ENCODE measurements around the gene IGFL2.

DNA sequence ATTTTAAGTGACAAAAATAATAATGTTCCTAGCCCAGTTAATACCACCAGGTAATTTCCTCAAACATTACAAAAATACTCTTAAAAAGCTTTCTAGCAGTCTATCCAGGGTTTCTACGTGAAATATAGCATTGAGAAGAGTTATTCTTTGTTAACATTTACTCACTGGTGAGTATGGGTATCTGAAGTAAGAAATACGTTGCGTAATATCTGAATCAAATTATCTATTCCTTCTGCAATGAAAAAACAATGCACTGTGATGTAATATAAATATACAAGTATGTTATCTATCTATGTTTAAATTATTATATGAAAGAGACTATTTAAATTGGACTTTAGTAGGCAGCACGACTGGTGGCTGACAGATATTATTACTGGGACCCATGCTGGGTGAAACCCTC, 5.7 kb upstream of the IGFL2 start:
- TF ChIP-seq, protein P1, sequence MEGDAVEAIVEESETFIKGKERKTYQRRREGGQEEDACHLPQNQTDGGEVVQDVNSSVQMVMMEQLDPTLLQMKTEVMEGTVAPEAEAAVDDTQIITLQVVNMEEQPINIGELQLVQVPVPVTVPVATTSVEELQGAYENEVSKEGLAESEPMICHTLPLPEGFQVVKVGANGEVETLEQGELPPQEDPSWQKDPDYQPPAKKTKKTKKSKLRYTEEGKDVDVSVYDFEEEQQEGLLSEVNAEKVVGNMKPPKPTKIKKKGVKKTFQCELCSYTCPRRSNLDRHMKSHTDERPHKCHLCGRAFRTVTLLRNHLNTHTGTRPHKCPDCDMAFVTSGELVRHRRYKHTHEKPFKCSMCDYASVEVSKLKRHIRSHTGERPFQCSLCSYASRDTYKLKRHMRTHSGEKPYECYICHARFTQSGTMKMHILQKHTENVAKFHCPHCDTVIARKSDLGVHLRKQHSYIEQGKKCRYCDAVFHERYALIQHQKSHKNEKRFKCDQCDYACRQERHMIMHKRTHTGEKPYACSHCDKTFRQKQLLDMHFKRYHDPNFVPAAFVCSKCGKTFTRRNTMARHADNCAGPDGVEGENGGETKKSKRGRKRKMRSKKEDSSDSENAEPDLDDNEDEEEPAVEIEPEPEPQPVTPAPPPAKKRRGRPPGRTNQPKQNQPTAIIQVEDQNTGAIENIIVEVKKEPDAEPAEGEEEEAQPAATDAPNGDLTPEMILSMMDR (IDR thresholded peaks at IDR 0.05; ENCODE audit: low read depth, low read length, missing input control) = no peak
- TF ChIP-seq, protein P2, sequence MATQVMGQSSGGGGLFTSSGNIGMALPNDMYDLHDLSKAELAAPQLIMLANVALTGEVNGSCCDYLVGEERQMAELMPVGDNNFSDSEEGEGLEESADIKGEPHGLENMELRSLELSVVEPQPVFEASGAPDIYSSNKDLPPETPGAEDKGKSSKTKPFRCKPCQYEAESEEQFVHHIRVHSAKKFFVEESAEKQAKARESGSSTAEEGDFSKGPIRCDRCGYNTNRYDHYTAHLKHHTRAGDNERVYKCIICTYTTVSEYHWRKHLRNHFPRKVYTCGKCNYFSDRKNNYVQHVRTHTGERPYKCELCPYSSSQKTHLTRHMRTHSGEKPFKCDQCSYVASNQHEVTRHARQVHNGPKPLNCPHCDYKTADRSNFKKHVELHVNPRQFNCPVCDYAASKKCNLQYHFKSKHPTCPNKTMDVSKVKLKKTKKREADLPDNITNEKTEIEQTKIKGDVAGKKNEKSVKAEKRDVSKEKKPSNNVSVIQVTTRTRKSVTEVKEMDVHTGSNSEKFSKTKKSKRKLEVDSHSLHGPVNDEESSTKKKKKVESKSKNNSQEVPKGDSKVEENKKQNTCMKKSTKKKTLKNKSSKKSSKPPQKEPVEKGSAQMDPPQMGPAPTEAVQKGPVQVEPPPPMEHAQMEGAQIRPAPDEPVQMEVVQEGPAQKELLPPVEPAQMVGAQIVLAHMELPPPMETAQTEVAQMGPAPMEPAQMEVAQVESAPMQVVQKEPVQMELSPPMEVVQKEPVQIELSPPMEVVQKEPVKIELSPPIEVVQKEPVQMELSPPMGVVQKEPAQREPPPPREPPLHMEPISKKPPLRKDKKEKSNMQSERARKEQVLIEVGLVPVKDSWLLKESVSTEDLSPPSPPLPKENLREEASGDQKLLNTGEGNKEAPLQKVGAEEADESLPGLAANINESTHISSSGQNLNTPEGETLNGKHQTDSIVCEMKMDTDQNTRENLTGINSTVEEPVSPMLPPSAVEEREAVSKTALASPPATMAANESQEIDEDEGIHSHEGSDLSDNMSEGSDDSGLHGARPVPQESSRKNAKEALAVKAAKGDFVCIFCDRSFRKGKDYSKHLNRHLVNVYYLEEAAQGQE (IDR thresholded peaks at IDR 0.05) = no peak
- TF ChIP-seq YY1 (IDR thresholded peaks at IDR 0.05) (no peak), SP1 (IDR thresholded peaks at IDR 0.05) (no peak), RAD21 (IDR thresholded peaks at IDR 0.05) (no peak)
- TF ChIP-seq, protein P3, sequence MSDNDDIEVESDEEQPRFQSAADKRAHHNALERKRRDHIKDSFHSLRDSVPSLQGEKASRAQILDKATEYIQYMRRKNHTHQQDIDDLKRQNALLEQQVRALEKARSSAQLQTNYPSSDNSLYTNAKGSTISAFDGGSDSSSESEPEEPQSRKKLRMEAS (IDR thresholded peaks at IDR 0.05) = no peak
